Neutrophil (primary cell): Measurements from ENCODE around the gene TMEM9B.

Source experiments
- H3K27ac ChIP-seq: fragments of 200-600 bp; sonication (generic); 2 replicates; pipeline ENCODE4 v1.5.1; 2016; ENCODE audit warnings: mild to moderate bottlenecking, moderate library complexity
- H3K27me3 ChIP-seq: fragments of 200-600 bp; sonication (generic); 2 replicates; pipeline ENCODE4 v1.6.0; 2016; ENCODE audit warnings: mild to moderate bottlenecking
- H3K36me3 ChIP-seq: fragments of 200-600 bp; sonication (generic); 2 replicates; pipeline ENCODE4 v1.5.1; 2017
- H3K4me1 ChIP-seq, 2 experiments: fragments of 200-600 bp in 1 of 2; sonication (generic) in 1 of 2; 1 replicate in 1 of 2; 2 replicates in 1 of 2; pipeline versions ENCODE4 v1.5.1 to v1.6.1; 2013 to 2016; ENCODE audit warnings: low read depth in 1 of 2, low read length in 1 of 2, mild to moderate bottlenecking in 1 of 2, moderate library complexity in 1 of 2; ENCODE audit not compliant: control insufficient read depth in 1 of 2, insufficient read depth in 1 of 2
- H3K4me3 ChIP-seq, 2 experiments: fragments of 200-600 bp in 1 of 2; sonication (generic) in 1 of 2; 1 replicate in 1 of 2; 2 replicates in 1 of 2; pipeline ENCODE4 v1.5.1; 2013 to 2016; ENCODE audit warnings: low read depth in 1 of 2, low read length in 1 of 2, mild to moderate bottlenecking in 1 of 2, moderate library complexity in 1 of 2
- H3K9me3 ChIP-seq: fragments of 200-600 bp; sonication (generic); 2 replicates; pipeline ENCODE4 v1.5.1; 2016
- CTCF ChIP-seq: fragments of 200-600 bp; sonication (generic); IDR thresholded peaks from 2 replicates; pipeline ENCODE4 v1.5.1; 2016; ENCODE audit warnings: antibody characterized with exemption

Gene TMEM9B

GRCh38 chr11:8925711-8926110 is 38.5 kb downstream of the TMEM9B start:
- peaks cover 12% of the 10 kb centered on the region for H3K36me3 ChIP-seq
- H3K27me3 ChIP-seq, result no peaks in the 10 kb centered on the region
- no peaks in the 10 kb centered on the region for H3K9me3 ChIP-seq
- no peak overlapping the region for H3K27ac ChIP-seq
- H3K4me1 ChIP-seq, result no peaks in the 10 kb centered on the region
- no peak for TF ChIP-seq CTCF
- no peak overlapping the region for H3K4me3 ChIP-seq

GRCh38 chr11:8922691-8923090 is 41.6 kb downstream of the TMEM9B start:
- Histone ChIP-seq H3K4me1 (no peaks in the 10 kb centered on the region), H3K36me3 (peaks cover 35% of the 10 kb centered on the region), H3K27ac (no peak overlapping the region), H3K27me3 (no peaks in the 10 kb centered on the region), H3K9me3 (no peaks in the 10 kb centered on the region), H3K4me3 (no peak overlapping the region)
- no peak for TF ChIP-seq CTCF

- no peak for TF ChIP-seq CTCF
- Histone ChIP-seq H3K27ac (no peak overlapping the region), H3K4me1 (peaks cover 7 to 10% of the 10 kb centered on the region in 2 experiments), H3K36me3 (peaks cover 30% of the 10 kb centered on the region), H3K27me3 (no peaks in the 10 kb centered on the region), H3K9me3 (no peaks in the 10 kb centered on the region), H3K4me3 (no peak overlapping the region)
Observed at GRCh38 chr11:8917157-8917825, 47.0 kb downstream of the TMEM9B start.

GRCh38 chr11:8914661-8915018 is 49.6 kb downstream of the TMEM9B start:
- Histone ChIP-seq H3K27ac (no peak overlapping the region), H3K27me3 (peaks cover 23% of the 10 kb centered on the region), H3K4me1 (peaks cover 23 to 30% of the 10 kb centered on the region in 2 experiments), H3K36me3 (peaks cover 13% of the 10 kb centered on the region), H3K4me3 (no peak overlapping the region), H3K9me3 (no peaks in the 10 kb centered on the region)
- no peak for TF ChIP-seq CTCF

GRCh38 chr11:8913961-8914660 is 50.1 kb downstream of the TMEM9B start:
- no peak overlapping the region for H3K4me3 ChIP-seq
- peaks cover 9% of the 10 kb centered on the region for H3K36me3 ChIP-seq
- no peak for TF ChIP-seq CTCF
- H3K27me3 ChIP-seq, result peaks cover 29% of the 10 kb centered on the region
- no peak overlapping the region for H3K27ac ChIP-seq
- no peaks in the 10 kb centered on the region for H3K9me3 ChIP-seq
- peaks cover 23 to 30% of the 10 kb centered on the region in 2 experiments for H3K4me1 ChIP-seq
